Osteoblast (primary cell): Measurements from ENCODE around the gene NUP98. TPM values are rescaled to one million over a fixed set of nuclear protein-coding genes. Genes with fewer than 3 reads are reported as not detected.
A peak's percentile ranks its signal among the peaks of the same experiment; 100 is the strongest.

Source experiments
- DNase-seq: peaks from one replicate; pipeline ENCODE4 v3.0.0; 2011; ENCODE audit warnings: low spot score, mixed read lengths; ENCODE audit not compliant: insufficient read length; ENCODE audit errors: missing footprints
- H2AFZ ChIP-seq: 2 replicates; pipeline ENCODE4 v1.6.0; 2011; ENCODE audit warnings: mild to moderate bottlenecking, low read length
- H3K27ac ChIP-seq: 2 replicates; pipeline ENCODE4 v1.5.1; 2011; ENCODE audit warnings: mild to moderate bottlenecking, low read depth, low read length, moderate library complexity
- H3K27me3 ChIP-seq: 2 replicates; pipeline ENCODE4 v1.6.0; 2012; ENCODE audit warnings: mild to moderate bottlenecking, control low read depth, inconsistent platforms, low read length, moderate library complexity; ENCODE audit not compliant: insufficient read depth
- H3K36me3 ChIP-seq: 2 replicates; pipeline ENCODE4 v1.5.1; 2011; ENCODE audit warnings: mild to moderate bottlenecking, low read length, control low read depth, moderate library complexity; ENCODE audit not compliant: insufficient read depth
- H3K4me1 ChIP-seq: 2 replicates; pipeline ENCODE4 v1.5.1; 2011; ENCODE audit warnings: mild to moderate bottlenecking, low read length, control low read depth, moderate library complexity; ENCODE audit not compliant: insufficient read depth
- H3K4me2 ChIP-seq: 2 replicates; pipeline ENCODE4 v1.6.0; 2011; ENCODE audit warnings: mild to moderate bottlenecking, low read length; ENCODE audit not compliant: insufficient read depth
- H3K4me3 ChIP-seq: fragments of 200-600 bp; sonication (generic); 3 replicates; pipeline ENCODE4 v1.5.1; 2012; ENCODE audit warnings: mild to moderate bottlenecking, low read length, inconsistent platforms; ENCODE audit not compliant: insufficient read depth
- H3K79me2 ChIP-seq: 2 replicates; pipeline ENCODE4 v1.6.0; 2012; ENCODE audit warnings: mild to moderate bottlenecking, low read length, control low read depth, inconsistent platforms; ENCODE audit not compliant: insufficient read depth
- H3K9me3 ChIP-seq: 2 replicates; pipeline ENCODE4 v1.5.1; 2011; ENCODE audit warnings: low read depth, low read length, control low read depth
- H4K20me1 ChIP-seq: 2 replicates; pipeline ENCODE4 v1.6.0; 2012; ENCODE audit warnings: mild to moderate bottlenecking, low read length, control low read depth; ENCODE audit not compliant: insufficient read depth
- total RNA-seq: library from RNA; depleted of rRNA; stranded (reverse); fragments of >200 nt; gene quantifications from 2 replicates; pipeline ENCODE4 v1.2.3, GENCODE V29; 2012
- TF ChIP-seq, protein P1 (sequence below): IDR thresholded peaks from 2 replicates; pipeline ENCODE4 v1.5.1; 2011; ENCODE audit warnings: mild to moderate bottlenecking, low read depth, low read length, moderate library complexity; ENCODE audit errors: extremely low read depth

NUP98 gene
- total RNA-seq, 1 donor = 114 TPM

DNA sequence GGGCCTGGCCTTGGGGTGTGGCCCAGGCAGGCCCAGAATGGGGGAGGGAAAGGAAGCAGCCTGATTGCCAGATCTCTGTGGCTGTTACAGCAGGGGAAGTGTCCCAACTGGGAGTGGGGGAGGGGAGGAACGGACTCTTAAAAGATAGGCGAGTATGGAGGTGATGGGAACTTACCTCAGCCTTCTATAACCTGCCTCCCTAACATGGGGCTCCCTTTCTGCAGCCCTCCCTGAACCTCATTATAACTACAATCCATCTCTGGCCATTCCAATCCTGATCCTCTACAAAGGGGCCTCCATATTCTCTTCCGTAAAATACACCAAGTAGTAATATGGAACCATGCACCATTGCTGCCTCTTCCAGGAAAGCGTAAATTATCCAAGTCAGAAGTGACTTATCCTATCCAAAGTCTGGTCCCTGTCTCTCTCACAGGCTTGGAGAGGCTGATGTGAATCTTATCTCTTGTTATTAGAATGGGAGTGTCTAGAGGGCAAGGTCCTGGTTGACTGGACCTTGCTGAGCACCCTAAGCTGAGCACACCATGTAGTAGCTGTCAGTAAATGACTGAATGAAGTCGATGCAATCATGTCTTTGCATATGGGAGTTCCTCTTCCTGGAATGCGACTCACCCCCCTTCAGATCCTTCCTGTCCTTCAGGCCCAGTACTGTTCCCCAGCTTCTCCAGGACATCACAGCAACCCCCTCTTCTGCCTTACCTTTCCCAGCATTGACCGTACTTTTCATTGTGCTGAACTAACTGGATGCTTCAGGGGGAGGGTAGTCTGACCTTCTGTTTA lies 37.5 kb upstream of the NUP98 start:
- DNase-seq = peak; percentile 54
- H3K36me3 ChIP-seq = peaks cover 11% of the 10 kb centered on the region

DNA sequence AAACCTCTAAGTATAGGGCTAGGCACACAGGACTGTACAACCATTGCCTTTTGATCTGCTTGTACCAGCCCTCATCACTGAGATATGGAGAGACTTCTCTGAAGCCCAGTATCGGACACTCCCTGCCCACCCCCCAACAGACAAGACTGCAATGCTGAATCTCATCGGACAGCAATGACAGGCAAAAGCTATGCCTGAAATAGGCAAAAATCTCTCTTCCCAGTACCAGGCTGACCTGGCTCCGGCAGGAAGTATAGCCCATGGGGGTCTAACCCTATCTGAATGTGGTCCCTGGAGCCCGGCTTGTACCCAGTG lies 37.0 kb upstream of the NUP98 start:
- Histone ChIP-seq H4K20me1 (peaks cover 82% of the 10 kb centered on the region), H3K4me3 (no peak overlapping the region), H3K27ac (no peak overlapping the region), H2AFZ (no peak overlapping the region), H3K4me2 (no peak overlapping the region), H3K27me3 (no peaks in the 10 kb centered on the region), H3K36me3 (peaks cover 12% of the 10 kb centered on the region), H3K4me1 (peaks cover 14% of the 10 kb centered on the region), H3K79me2 (peaks cover 98% of the 10 kb centered on the region), H3K9me3 (no peaks in the 10 kb centered on the region)
- TF ChIP-seq, protein P1, sequence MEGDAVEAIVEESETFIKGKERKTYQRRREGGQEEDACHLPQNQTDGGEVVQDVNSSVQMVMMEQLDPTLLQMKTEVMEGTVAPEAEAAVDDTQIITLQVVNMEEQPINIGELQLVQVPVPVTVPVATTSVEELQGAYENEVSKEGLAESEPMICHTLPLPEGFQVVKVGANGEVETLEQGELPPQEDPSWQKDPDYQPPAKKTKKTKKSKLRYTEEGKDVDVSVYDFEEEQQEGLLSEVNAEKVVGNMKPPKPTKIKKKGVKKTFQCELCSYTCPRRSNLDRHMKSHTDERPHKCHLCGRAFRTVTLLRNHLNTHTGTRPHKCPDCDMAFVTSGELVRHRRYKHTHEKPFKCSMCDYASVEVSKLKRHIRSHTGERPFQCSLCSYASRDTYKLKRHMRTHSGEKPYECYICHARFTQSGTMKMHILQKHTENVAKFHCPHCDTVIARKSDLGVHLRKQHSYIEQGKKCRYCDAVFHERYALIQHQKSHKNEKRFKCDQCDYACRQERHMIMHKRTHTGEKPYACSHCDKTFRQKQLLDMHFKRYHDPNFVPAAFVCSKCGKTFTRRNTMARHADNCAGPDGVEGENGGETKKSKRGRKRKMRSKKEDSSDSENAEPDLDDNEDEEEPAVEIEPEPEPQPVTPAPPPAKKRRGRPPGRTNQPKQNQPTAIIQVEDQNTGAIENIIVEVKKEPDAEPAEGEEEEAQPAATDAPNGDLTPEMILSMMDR = no peak
- peak; percentile 13 for DNase-seq

More for the DNA sequence above, 37.5 kb upstream of the NUP98 start:
- H3K4me3 ChIP-seq = no peak overlapping the region
- H3K4me2 ChIP-seq = no peak overlapping the region
- no peak overlapping the region for H2AFZ ChIP-seq
- H4K20me1 ChIP-seq = peaks cover 85% of the 10 kb centered on the region
- H3K27ac ChIP-seq = no peak overlapping the region
- H3K4me1 ChIP-seq = peaks cover 20% of the 10 kb centered on the region
- H3K27me3 ChIP-seq = no peaks in the 10 kb centered on the region
- TF ChIP-seq, protein P1 = no peak
- peaks cover 100% of the 10 kb centered on the region for H3K79me2 ChIP-seq
- H3K9me3 ChIP-seq = no peaks in the 10 kb centered on the region

DNA sequence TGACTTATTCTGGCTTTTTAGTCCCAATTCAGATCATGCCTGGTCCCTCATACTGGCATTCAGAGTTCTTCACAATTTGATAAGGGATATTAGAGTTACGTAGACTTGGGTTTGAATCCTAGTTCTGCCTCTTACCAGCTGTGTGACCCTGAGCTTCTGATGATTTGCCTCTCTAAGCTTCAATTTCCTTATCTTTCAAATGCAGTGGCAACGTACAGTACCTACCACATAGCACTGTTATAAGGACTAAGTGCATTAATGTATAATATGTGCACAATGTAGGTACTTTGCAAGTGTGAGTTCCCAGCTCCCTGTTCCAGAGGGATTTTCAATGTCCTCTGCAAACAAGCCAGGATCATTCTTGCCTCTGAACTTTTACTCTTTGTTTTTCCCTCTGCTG lies 36.1 kb upstream of the NUP98 start:
- peaks cover 12% of the 10 kb centered on the region for H3K36me3 ChIP-seq
- DNase-seq = no peak
- peaks cover 12% of the 10 kb centered on the region for H3K4me1 ChIP-seq
- H3K27ac ChIP-seq = no peak overlapping the region
- H2AFZ ChIP-seq = no peak overlapping the region
- H4K20me1 ChIP-seq = peaks cover 74% of the 10 kb centered on the region
- H3K4me3 ChIP-seq = no peak overlapping the region
- TF ChIP-seq, protein P1 = no peak
- H3K4me2 ChIP-seq = no peak overlapping the region
- peaks cover 96% of the 10 kb centered on the region for H3K79me2 ChIP-seq
- H3K27me3 ChIP-seq = no peaks in the 10 kb centered on the region
- H3K9me3 ChIP-seq = no peaks in the 10 kb centered on the region

DNA sequence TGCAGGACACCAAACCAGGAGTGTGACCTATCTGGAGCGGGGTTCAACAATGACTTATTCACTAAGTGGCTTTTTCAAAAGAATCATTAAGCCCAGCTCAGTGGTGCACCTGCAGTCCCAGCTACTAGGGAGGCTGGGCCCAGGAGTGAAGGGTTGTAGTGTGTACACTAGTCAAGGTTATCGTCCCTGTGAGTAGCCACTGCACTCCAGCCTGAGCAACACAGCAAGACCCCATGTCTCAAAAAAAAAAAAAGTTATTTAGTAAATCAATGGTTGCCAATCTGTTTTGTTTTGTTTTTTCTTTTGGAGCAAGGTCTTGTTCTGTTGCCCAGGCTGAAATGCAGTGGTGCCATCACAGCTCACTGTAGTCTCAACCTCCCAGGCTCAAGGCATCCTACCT lies 35.5 kb upstream of the NUP98 start:
- peaks cover 73% of the 10 kb centered on the region for H4K20me1 ChIP-seq
- peaks cover 95% of the 10 kb centered on the region for H3K79me2 ChIP-seq
- H3K27ac ChIP-seq = no peak overlapping the region
- no peak overlapping the region for H3K4me3 ChIP-seq
- no peaks in the 10 kb centered on the region for H3K27me3 ChIP-seq
- H3K4me1 ChIP-seq = peaks cover 10% of the 10 kb centered on the region
- TF ChIP-seq, protein P1 = no peak
- no peak overlapping the region for H2AFZ ChIP-seq
- H3K36me3 ChIP-seq = peaks cover 16% of the 10 kb centered on the region
- H3K9me3 ChIP-seq = no peaks in the 10 kb centered on the region
- H3K4me2 ChIP-seq = no peak overlapping the region
- no peak for DNase-seq
